Left lung (tissue), 10 donors: ENCODE measurements around the gene RHOBTB1. TPM values are rescaled to one million over a fixed set of nuclear protein-coding genes. Genes with fewer than 3 reads are reported as not detected.
A peak's percentile ranks its signal among the peaks of the same experiment; 100 is the strongest.

Source experiments
- ATAC-seq: fragments of 200-7000 bp; cut with Tn5 transposase; one replicate; pipeline ENCODE4 v1.9.1; 2020; ENCODE audit warnings: moderate library complexity
- DNase-seq, 4 donors: peaks; one replicate each; pipeline ENCODE4 v3.0.0-alpha.2; 2013 to 2020
- H3K27ac ChIP-seq, 2 donors: fragments of 200-600 bp; sonication (generic) in 1 of 2; one replicate each; pipeline versions ENCODE4 v1.5.0 to v1.8.0; 2020 to 2021
- H3K27me3 ChIP-seq, 2 donors: fragments of 200-600 bp; sonication (generic) in 1 of 2; one replicate each; pipeline versions ENCODE4 v1.5.0 to v1.8.0; 2020 to 2021
- H3K36me3 ChIP-seq, 2 donors: fragments of 200-600 bp; sonication (generic) in 1 of 2; one replicate each; pipeline versions ENCODE4 v1.5.0 to v1.8.0; 2020 to 2021
- H3K4me1 ChIP-seq, 2 donors: fragments of 200-600 bp; one replicate each; pipeline ENCODE4 v1.8.0; 2021
- H3K4me3 ChIP-seq, 2 donors: fragments of 200-600 bp; sonication (generic) in 1 of 2; one replicate each; pipeline versions ENCODE4 v1.5.0 to v1.8.0; 2020 to 2021; ENCODE audit warnings: mild to moderate bottlenecking in 1 of 2
- H3K9me3 ChIP-seq, 2 donors: fragments of 200-600 bp; sonication (generic) in 1 of 2; one replicate each; pipeline versions ENCODE4 v1.5.0 to v1.8.0; 2020 to 2021
- intact Hi-C, 2 donors: fragments of 100-400 bp; cut with DNase I; formaldehyde crosslinking; loops; one replicate each; pipeline versions ENCODE4 v1.11.2 to v1.14.2; 2022
- polyA plus RNA-seq, 6 donors: library from polyadenylated mRNA; unstranded; fragments of 120-200 nt; gene quantifications; one replicate each; pipeline ENCODE4 v1.2.1, GENCODE V29; 2013; ENCODE audit not compliant: insufficient read length in 6 of 6
- total RNA-seq, 2 donors: library from RNA; stranded (reverse); fragmentation: NEBNext Ultra II Directional; extraction: Animal tissue kit (Norgen Biotek cat#: 25700); gene quantifications; one replicate each; pipeline ENCODE4 v1.2.1, GENCODE V29; 2021
- TF ChIP-seq, protein P1 (sequence below), 2 donors: fragments of 200-600 bp; sonication (generic) in 1 of 2; IDR thresholded peaks; one replicate each; pipeline versions ENCODE4 v1.5.0 to v1.8.0; 2021; ENCODE audit warnings: antibody characterized with exemption in 2 of 2
- donor health status: DM: no; HTN: yes; CAD: no.
- donor health status: DM: no; HTN: no; CAD: no.

The RHOBTB1 gene
- total and polyA plus RNA-seq, 8 donors = 13.1 to 55.9 (median 52.5) TPM

GRCh38 chr10:60913071-60913470, 30.9 kb downstream of the RHOBTB1 start:
- no peaks in the 10 kb centered on the region for H3K27me3 ChIP-seq
- peaks cover 12 to 14% of the 10 kb centered on the region in 2 donors for H3K4me1 ChIP-seq
- TF ChIP-seq, protein P1, sequence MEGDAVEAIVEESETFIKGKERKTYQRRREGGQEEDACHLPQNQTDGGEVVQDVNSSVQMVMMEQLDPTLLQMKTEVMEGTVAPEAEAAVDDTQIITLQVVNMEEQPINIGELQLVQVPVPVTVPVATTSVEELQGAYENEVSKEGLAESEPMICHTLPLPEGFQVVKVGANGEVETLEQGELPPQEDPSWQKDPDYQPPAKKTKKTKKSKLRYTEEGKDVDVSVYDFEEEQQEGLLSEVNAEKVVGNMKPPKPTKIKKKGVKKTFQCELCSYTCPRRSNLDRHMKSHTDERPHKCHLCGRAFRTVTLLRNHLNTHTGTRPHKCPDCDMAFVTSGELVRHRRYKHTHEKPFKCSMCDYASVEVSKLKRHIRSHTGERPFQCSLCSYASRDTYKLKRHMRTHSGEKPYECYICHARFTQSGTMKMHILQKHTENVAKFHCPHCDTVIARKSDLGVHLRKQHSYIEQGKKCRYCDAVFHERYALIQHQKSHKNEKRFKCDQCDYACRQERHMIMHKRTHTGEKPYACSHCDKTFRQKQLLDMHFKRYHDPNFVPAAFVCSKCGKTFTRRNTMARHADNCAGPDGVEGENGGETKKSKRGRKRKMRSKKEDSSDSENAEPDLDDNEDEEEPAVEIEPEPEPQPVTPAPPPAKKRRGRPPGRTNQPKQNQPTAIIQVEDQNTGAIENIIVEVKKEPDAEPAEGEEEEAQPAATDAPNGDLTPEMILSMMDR (IDR thresholded peaks at IDR 0.05) = no peak
- no peak overlapping the region for H3K27ac ChIP-seq
- DNase-seq (no peak), ATAC-seq (no peak)
- no peak overlapping the region for H3K4me3 ChIP-seq
- H3K9me3 ChIP-seq = no peaks in the 10 kb centered on the region
- H3K36me3 ChIP-seq = no peaks in the 10 kb centered on the region
- intact Hi-C loops = no loop called here

GRCh38 chr10:60911715-60912114, 32.3 kb downstream of the RHOBTB1 start:
- no peak for DNase-seq
- H3K36me3 ChIP-seq = no peaks in the 10 kb centered on the region
- peaks cover 0 to 4% of the 10 kb centered on the region in 2 donors for H3K9me3 ChIP-seq
- TF ChIP-seq, protein P1 (IDR thresholded peaks at IDR 0.05) = no peak
- H3K27me3 ChIP-seq = no peaks in the 10 kb centered on the region
- no peak overlapping the region for H3K27ac ChIP-seq
- H3K4me3 ChIP-seq = no peak overlapping the region
- no peak for ATAC-seq
- peaks cover 12 to 14% of the 10 kb centered on the region in 2 donors for H3K4me1 ChIP-seq
- intact Hi-C loops = no loop called here

- DNase-seq = no peak
- ATAC-seq = no peak
- no peaks in the 10 kb centered on the region for H3K36me3 ChIP-seq
- intact Hi-C loops = no loop called here
- no peak overlapping the region for H3K4me3 ChIP-seq
- TF ChIP-seq, protein P1 (IDR thresholded peaks at IDR 0.05) = no peak
- H3K9me3 ChIP-seq = peaks cover 0 to 8% of the 10 kb centered on the region in 2 donors
- no peaks in the 10 kb centered on the region for H3K27me3 ChIP-seq
- H3K27ac ChIP-seq = peak overlapping the region; percentile 15 to 60
- H3K4me1 ChIP-seq = peaks cover 12 to 14% of the 10 kb centered on the region in 2 donors
Measured at GRCh38 chr10:60911216-60911615, 32.8 kb downstream of the RHOBTB1 start.

GRCh38 chr10:60910543-60910942, 33.4 kb downstream of the RHOBTB1 start:
- intact Hi-C loops = no loop called here
- DNase-seq (peak in 2 of 4 donors; percentile 53 to 61), ATAC-seq (peak; percentile 84)
- H3K9me3 ChIP-seq = peaks cover 0 to 8% of the 10 kb centered on the region in 2 donors
- no peaks in the 10 kb centered on the region for H3K27me3 ChIP-seq
- H3K4me3 ChIP-seq = no peak overlapping the region
- TF ChIP-seq, protein P1 (IDR thresholded peaks at IDR 0.05) = no peak
- no peaks in the 10 kb centered on the region for H3K36me3 ChIP-seq
- peak overlapping the region; percentile 15 to 60 for H3K27ac ChIP-seq
- peaks cover 12 to 18% of the 10 kb centered on the region in 2 donors for H3K4me1 ChIP-seq

DNA sequence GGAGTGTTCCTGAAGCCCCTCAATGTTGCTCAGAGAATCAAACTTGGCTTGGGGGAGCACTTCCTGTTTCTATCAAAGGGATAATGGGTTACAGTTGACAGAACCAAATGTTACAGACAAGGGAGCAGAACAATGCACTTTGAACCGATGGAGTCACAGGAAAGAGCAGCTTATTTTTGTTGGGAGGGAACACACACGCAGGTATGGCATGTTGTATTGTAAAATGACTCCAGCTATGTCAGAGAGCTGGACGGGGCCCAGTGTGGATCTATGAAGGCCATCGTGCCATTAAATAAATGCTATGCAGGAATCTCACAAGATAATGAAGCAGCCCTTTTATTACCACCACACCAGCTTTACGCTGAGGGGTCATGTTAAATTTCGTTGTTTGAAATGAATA, 35.1 kb downstream of the RHOBTB1 start:
- ATAC-seq (no peak), DNase-seq (no peak)
- H3K4me1 ChIP-seq = peaks cover 12 to 20% of the 10 kb centered on the region in 2 donors
- no peak overlapping the region for H3K4me3 ChIP-seq
- no peaks in the 10 kb centered on the region for H3K36me3 ChIP-seq
- peaks cover 0 to 8% of the 10 kb centered on the region in 2 donors for H3K9me3 ChIP-seq
- intact Hi-C loops = no loop called here
- H3K27ac ChIP-seq = no peak overlapping the region
- TF ChIP-seq, protein P1 (IDR thresholded peaks at IDR 0.05) = no peak
- no peaks in the 10 kb centered on the region for H3K27me3 ChIP-seq
